HepG2 (cell line): ENCODE data around the gene TK2. TPM values are rescaled to one million over a fixed set of nuclear protein-coding genes. Genes with fewer than 3 reads are reported as not detected.

Experiments used
- BORCS8-MEF2B ChIP-seq: sonication (generic); formaldehyde crosslinking; IDR thresholded peaks from 2 replicates; pipeline ENCODE4 v1.8.0; 2022; ENCODE audit warnings: mild to moderate bottlenecking, missing genetic modification reagents
- CREM ChIP-seq, 2 experiments: sonication (generic) in 1 of 2; formaldehyde crosslinking in 1 of 2; IDR thresholded peaks; 2 replicates each; pipeline versions ENCODE4 v1.4.0 to v1.6.1; 2016 to 2020; ENCODE audit warnings: antibody characterized with exemption in 1 of 2, mild to moderate bottlenecking in 1 of 2, missing genetic modification reagents in 1 of 2
- FOXP4 ChIP-seq: sonication (generic); formaldehyde crosslinking; IDR thresholded peaks from 2 replicates; pipeline ENCODE4 v1.4.0; 2020; ENCODE audit warnings: missing genetic modification reagents
- MAX ChIP-seq: IDR thresholded peaks from 2 replicates; pipeline ENCODE4 v1.6.1; 2012; ENCODE audit warnings: inconsistent platforms
- MED8 ChIP-seq: sonication (generic); formaldehyde crosslinking; IDR thresholded peaks from 2 replicates; pipeline ENCODE4 v1.8.1; 2023; ENCODE audit warnings: mild to moderate bottlenecking, missing genetic modification reagents; ENCODE audit not compliant: insufficient replicate concordance
- MEF2D ChIP-seq: sonication (generic); formaldehyde crosslinking; IDR thresholded peaks from 2 replicates; pipeline ENCODE4 v1.5.1; 2020; ENCODE audit warnings: mild to moderate bottlenecking, missing genetic modification reagents
- NFE2 ChIP-seq: sonication (generic); formaldehyde crosslinking; IDR thresholded peaks from 2 replicates; pipeline ENCODE4 v1.4.0; 2020; ENCODE audit warnings: missing genetic modification reagents
- PHF20 ChIP-seq: sonication (generic); formaldehyde crosslinking; IDR thresholded peaks from 2 replicates; pipeline ENCODE4 v1.5.0; 2020; ENCODE audit warnings: mild to moderate bottlenecking, missing genetic modification reagents
- RFX5 ChIP-seq: IDR thresholded peaks from 2 replicates; pipeline ENCODE4 v1.6.1; 2011; ENCODE audit warnings: low read depth, low read length, improper control_type of control experiment
- SMC3 ChIP-seq: IDR thresholded peaks from 2 replicates; pipeline ENCODE4 v1.6.1; 2011; ENCODE audit warnings: low read length, improper control_type of control experiment
- TOPORS ChIP-seq: sonication (generic); formaldehyde crosslinking; IDR thresholded peaks from 2 replicates; pipeline ENCODE4 v1.8.0; 2023; ENCODE audit warnings: mild to moderate bottlenecking, missing genetic modification reagents
- ZBTB40 ChIP-seq, 2 experiments: fragments of 450-650 bp in 1 of 2; sonication (generic) in 1 of 2; formaldehyde crosslinking in 1 of 2; IDR thresholded peaks; 2 replicates each; pipeline versions ENCODE4 v1.6.1 to v1.8.0; 2016 to 2022; ENCODE audit warnings: antibody characterized with exemption in 1 of 2, mild to moderate bottlenecking in 1 of 2, missing genetic modification reagents in 1 of 2
- ZNF839 ChIP-seq: sonication (generic); formaldehyde crosslinking; IDR thresholded peaks from 2 replicates; pipeline ENCODE4 v1.4.0; 2020; ENCODE audit warnings: missing genetic modification reagents, mild to moderate bottlenecking, borderline replicate concordance
- polyA plus RNA-seq, 8 experiments: library from polyadenylated mRNA; depleted of rRNA in 3 of 8; stranded (reverse) in 7 of 8; unstranded in 1 of 8; fragments of >200 nt; fragmentation: Illumina TruSeq in 4 of 8; extraction: Trizol in 4 of 8; gene quantifications; 2 replicates each; pipeline versions ENCODE4 v1.2.1 to v1.2.3, GENCODE V29; 2011 to 2016; ENCODE audit warnings: low read depth in 4 of 8, missing spikeins in 1 of 8, mixed read lengths in 1 of 8; ENCODE audit not compliant: insufficient read depth in 1 of 8
- total RNA-seq, 5 experiments: library from RNA; depleted of rRNA; stranded (reverse); fragments of >200 nt; fragmentation: Illumina TruSeq; extraction: Trizol; gene quantifications; 2 replicates each; pipeline ENCODE4 v1.2.3, GENCODE V29; 2016; ENCODE audit warnings: low read depth in 1 of 5

TK2 gene
- total and polyA plus RNA-seq, 2 of the 13 experiments (the other 11 are each of a cell fraction or from before 2014, with no cell fraction given), result 18.7 to 21.0 TPM

GRCh38 chr16:66552286-66553177 is 2.6 kb upstream of the TK2 start, which contains the start of gene CKLF (continued):
- no peak for TF ChIP-seq ZBTB40 (IDR thresholded peaks at IDR 0.05)
- TF ChIP-seq ZBTB40 (CRISPR knock-in tag; IDR thresholded peaks at IDR 0.05), result peak; percentile 95
- TF ChIP-seq ZNF839, result peak; percentile 98
- TF ChIP-seq TOPORS (CRISPR knock-in tag), result peak; percentile 98
- TF ChIP-seq CREM (IDR thresholded peaks at IDR 0.05), result no peak; the same call in 1 of the 2 replicates
- TF ChIP-seq CREM (CRISPR knock-in tag; IDR thresholded peaks at IDR 0.05), result no peak
- peak; percentile 54; the same call in 1 of the 2 replicates for TF ChIP-seq RFX5
- peak; percentile 62 for TF ChIP-seq FOXP4 (CRISPR knock-in tag)
- peak; percentile 71 for TF ChIP-seq MED8 (CRISPR knock-in tag)
- peak; percentile 79 for TF ChIP-seq PHF20
- peak; percentile 99 for TF ChIP-seq MAX
- peak; percentile 99 for TF ChIP-seq BORCS8-MEF2B (CRISPR knock-in tag)
- TF ChIP-seq SMC3, result no peak
- peak; percentile 33; the same call in 1 of the 2 replicates for TF ChIP-seq NFE2 (CRISPR knock-in tag)
- TF ChIP-seq MEF2D, result peak; percentile 97
